CD14-positive monocyte (primary cell): ENCODE measurements around the gene OPN1LW. TPM values are rescaled to one million over a fixed set of nuclear protein-coding genes. Genes with fewer than 3 reads are reported as not detected.

Source experiments
- DNase-seq, 3 donors: peaks; one replicate each; pipeline ENCODE4 v3.0.0-alpha.2; 2011 to 2022
- H2AFZ ChIP-seq: 2 replicates; pipeline ENCODE4 v1.6.0; 2012; ENCODE audit warnings: mild to moderate bottlenecking, low read depth, low read length, inconsistent platforms; ENCODE audit not compliant: insufficient read depth, poor library complexity, severe bottlenecking
- H3K27ac ChIP-seq, 2 donors: 1 replicate in 1 of 2; 2 replicates in 1 of 2; pipeline ENCODE4 v1.5.1; 2012 to 2013; ENCODE audit warnings: low read length in 2 of 2, control low read depth in 1 of 2, inconsistent platforms in 1 of 2, low read depth in 1 of 2, mild to moderate bottlenecking in 1 of 2
- H3K27me3 ChIP-seq, 2 donors: one replicate each; pipeline versions ENCODE4 v1.6.0 to v1.6.1; 2011 to 2013; ENCODE audit warnings: low read length in 2 of 2; ENCODE audit not compliant: control insufficient read depth in 2 of 2, insufficient read depth in 2 of 2
- H3K36me3 ChIP-seq, 2 donors: replicated peaks in 1 of 2; 1 replicate in 1 of 2; 2 replicates in 1 of 2; pipeline versions ENCODE4 v1.5.1 to v1.6.1; 2012 to 2013; ENCODE audit warnings: low read length in 2 of 2, control low read depth in 1 of 2, inconsistent platforms in 1 of 2, mild to moderate bottlenecking in 1 of 2; ENCODE audit not compliant: insufficient read depth in 2 of 2, control insufficient read depth in 1 of 2
- H3K4me1 ChIP-seq, 2 donors: 1 replicate in 1 of 2; 2 replicates in 1 of 2; pipeline versions ENCODE4 v1.5.1 to v1.6.1; 2012 to 2013; ENCODE audit warnings: low read length in 2 of 2, control low read depth in 1 of 2, inconsistent platforms in 1 of 2, mild to moderate bottlenecking in 1 of 2, moderate library complexity in 1 of 2; ENCODE audit not compliant: insufficient read depth in 2 of 2, control insufficient read depth in 1 of 2
- H3K4me2 ChIP-seq: replicated peaks from 2 replicates; pipeline ENCODE3; 2012; ENCODE audit warnings: low read length, moderate library complexity, mild to moderate bottlenecking; ENCODE audit not compliant: poor library complexity, severe bottlenecking; ENCODE audit errors: extremely low read depth
- H3K4me3 ChIP-seq, 3 experiments: fragments of 200-600 bp in 1 of 3; sonication (generic) in 1 of 3; replicated peaks in 1 of 3; 1 replicate in 2 of 3; 2 replicates in 1 of 3; pipeline ENCODE4 v1.5.1; 2011 to 2013; ENCODE audit warnings: low read length in 3 of 3, mild to moderate bottlenecking in 3 of 3, control low read depth in 2 of 3, low read depth in 2 of 3, inconsistent platforms in 1 of 3, moderate library complexity in 1 of 3
- H3K79me2 ChIP-seq: 2 replicates; pipeline ENCODE4 v1.6.0; 2012; ENCODE audit warnings: mild to moderate bottlenecking, control low read depth, inconsistent platforms, low read length, moderate library complexity; ENCODE audit not compliant: insufficient read depth
- H3K9ac ChIP-seq: 2 replicates; pipeline ENCODE4 v1.6.0; 2017; ENCODE audit warnings: low read length, mild to moderate bottlenecking; ENCODE audit not compliant: insufficient read depth, poor library complexity, severe bottlenecking
- H3K9me3 ChIP-seq, 2 donors: replicated peaks in 1 of 2; 1 replicate in 1 of 2; 2 replicates in 1 of 2; pipeline versions ENCODE4 v1.5.1 to v1.6.1; 2012 to 2013; ENCODE audit warnings: low read length in 2 of 2, control low read depth in 1 of 2; ENCODE audit not compliant: control insufficient read depth in 1 of 2, insufficient read depth in 1 of 2
- H4K20me1 ChIP-seq: 2 replicates; pipeline ENCODE4 v1.6.0; 2012; ENCODE audit warnings: mild to moderate bottlenecking, low read length, control low read depth, moderate library complexity; ENCODE audit not compliant: insufficient read depth
- H3K27ac Mint-ChIP-seq, 7 donors: one replicate each; pipeline ENCODE4 v1.8.0; 2020; ENCODE audit warnings: mild to moderate bottlenecking in 7 of 7, mixed read lengths in 7 of 7, moderate library complexity in 6 of 7, inconsistent platforms in 2 of 7
- H3K27me3 Mint-ChIP-seq, 3 donors: one replicate each; pipeline ENCODE4 v1.8.0; 2021 to 2022; ENCODE audit warnings: low read depth in 3 of 3, mild to moderate bottlenecking in 3 of 3, mixed read lengths in 3 of 3, moderate library complexity in 3 of 3, inconsistent platforms in 1 of 3
- H3K36me3 Mint-ChIP-seq, 2 donors: one replicate each; pipeline ENCODE4 v1.8.0; 2020; ENCODE audit warnings: mixed read lengths in 2 of 2, inconsistent platforms in 1 of 2, mild to moderate bottlenecking in 1 of 2
- H3K4me1 Mint-ChIP-seq: one replicate; pipeline ENCODE4 v1.8.0; 2020; ENCODE audit warnings: mild to moderate bottlenecking, mixed read lengths
- H3K4me3 Mint-ChIP-seq, 2 donors: one replicate each; pipeline ENCODE4 v1.8.0; 2020; ENCODE audit warnings: mild to moderate bottlenecking in 2 of 2, mixed read lengths in 2 of 2, moderate library complexity in 1 of 2
- H3K9me3 Mint-ChIP-seq, 7 donors: one replicate each; pipeline ENCODE4 v1.8.0; 2020 to 2022; ENCODE audit warnings: mixed read lengths in 7 of 7, mild to moderate bottlenecking in 6 of 7, moderate library complexity in 6 of 7, inconsistent platforms in 2 of 7
- WGBS: methylation state at CpG from one replicate; pipeline ENCODE4 v1.1.5; 2013; ENCODE audit warnings: missing lambda C conversion rate; ENCODE audit not compliant: insufficient coverage; 5-methylcytosine and 5-hydroxymethylcytosine counted together
- intact Hi-C, 2 donors: fragments of 100-400 bp; cut with micrococcal nuclease; formaldehyde crosslinking; loops; one replicate each; pipeline versions ENCODE4 v1.15.0 to v1.15.1; 2023
- polyA plus RNA-seq, 3 donors: library from polyadenylated mRNA; depleted of rRNA in 1 of 3; unstranded in 2 of 3; stranded (reverse) in 1 of 3; fragments of 300-500 nt in 2 of 3; fragments of >200 nt in 1 of 3; fragmentation: Illumina TruSeq in 2 of 3; gene quantifications; 1 replicate in 2 of 3; 2 replicates in 1 of 3; pipeline ENCODE4 v1.2.3, GENCODE V29; 2012 to 2021
- TF ChIP-seq, protein P1 (sequence below): fragments of 200-600 bp; IDR thresholded peaks from one replicate; pipeline ENCODE4 v1.8.0; 2022; ENCODE audit warnings: antibody characterized with exemption, mild to moderate bottlenecking

Gene OPN1LW
- polyA plus RNA-seq, 3 donors: not detected

DNA sequence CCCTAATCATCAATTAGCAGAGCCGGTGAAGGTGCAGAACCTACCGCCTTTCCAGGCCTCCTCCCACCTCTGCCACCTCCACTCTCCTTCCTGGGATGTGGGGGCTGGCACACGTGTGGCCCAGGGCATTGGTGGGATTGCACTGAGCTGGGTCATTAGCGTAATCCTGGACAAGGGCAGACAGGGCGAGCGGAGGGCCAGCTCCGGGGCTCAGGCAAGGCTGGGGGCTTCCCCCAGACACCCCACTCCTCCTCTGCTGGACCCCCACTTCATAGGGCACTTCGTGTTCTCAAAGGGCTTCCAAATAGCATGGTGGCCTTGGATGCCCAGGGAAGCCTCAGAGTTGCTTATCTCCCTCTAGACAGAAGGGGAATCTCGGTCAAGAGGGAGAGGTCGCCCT is 3.3 kb upstream of the OPN1LW start:
- Mint-ChIP-seq H3K9me3 (peaks cover 0 to 5% (median 3%) of the 10 kb centered on the region in 7 donors), H3K36me3 (peaks cover 0 to 2% of the 10 kb centered on the region in 2 donors), H3K27me3 (peaks cover 3 to 33% (median 5%) of the 10 kb centered on the region in 3 donors), H3K4me1 (peaks cover 19% of the 10 kb centered on the region), H3K27ac (no peak overlapping the region), H3K4me3 (no peak overlapping the region)
- Histone ChIP-seq H4K20me1 (no peaks in the 10 kb centered on the region), H3K79me2 (no peaks in the 10 kb centered on the region), H3K9me3 (no peaks in the 10 kb centered on the region), H3K4me2 (no peak overlapping the region), H3K4me1 (peaks cover 9 to 10% of the 10 kb centered on the region in 2 donors), H3K27me3 (peaks cover 0 to 8% of the 10 kb centered on the region in 2 donors), H3K27ac (no peak overlapping the region), H2AFZ (no peak overlapping the region), H3K4me3 (no peak overlapping the region), H3K36me3 (no peaks in the 10 kb centered on the region), H3K9ac (no peak overlapping the region)
- DNase-seq: no peak
- TF ChIP-seq, protein P1, sequence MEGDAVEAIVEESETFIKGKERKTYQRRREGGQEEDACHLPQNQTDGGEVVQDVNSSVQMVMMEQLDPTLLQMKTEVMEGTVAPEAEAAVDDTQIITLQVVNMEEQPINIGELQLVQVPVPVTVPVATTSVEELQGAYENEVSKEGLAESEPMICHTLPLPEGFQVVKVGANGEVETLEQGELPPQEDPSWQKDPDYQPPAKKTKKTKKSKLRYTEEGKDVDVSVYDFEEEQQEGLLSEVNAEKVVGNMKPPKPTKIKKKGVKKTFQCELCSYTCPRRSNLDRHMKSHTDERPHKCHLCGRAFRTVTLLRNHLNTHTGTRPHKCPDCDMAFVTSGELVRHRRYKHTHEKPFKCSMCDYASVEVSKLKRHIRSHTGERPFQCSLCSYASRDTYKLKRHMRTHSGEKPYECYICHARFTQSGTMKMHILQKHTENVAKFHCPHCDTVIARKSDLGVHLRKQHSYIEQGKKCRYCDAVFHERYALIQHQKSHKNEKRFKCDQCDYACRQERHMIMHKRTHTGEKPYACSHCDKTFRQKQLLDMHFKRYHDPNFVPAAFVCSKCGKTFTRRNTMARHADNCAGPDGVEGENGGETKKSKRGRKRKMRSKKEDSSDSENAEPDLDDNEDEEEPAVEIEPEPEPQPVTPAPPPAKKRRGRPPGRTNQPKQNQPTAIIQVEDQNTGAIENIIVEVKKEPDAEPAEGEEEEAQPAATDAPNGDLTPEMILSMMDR: no peak
- intact Hi-C loops: no loop called here
- 83% methylated on average over 2 of the region's 10 CpGs for WGBS

DNA sequence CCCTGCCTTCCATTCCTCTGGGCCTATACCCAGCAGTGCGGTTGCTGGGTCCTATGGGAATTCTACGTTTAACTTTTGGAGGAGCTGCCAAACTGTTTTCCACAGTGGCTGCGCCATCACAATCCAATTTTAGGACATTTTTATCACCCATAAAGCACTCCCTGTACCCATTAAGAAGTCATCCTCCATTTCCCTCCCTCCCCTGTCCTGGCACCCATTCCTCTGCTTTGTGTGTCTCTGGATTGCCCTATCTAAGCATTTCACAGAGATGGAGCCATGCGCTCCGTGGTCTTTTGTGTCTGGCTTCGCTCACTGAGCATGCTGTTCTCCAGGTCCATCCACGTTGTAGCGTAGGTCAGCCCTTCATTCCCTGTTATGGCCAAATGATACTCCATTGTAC is 1.7 kb upstream of the OPN1LW start:
- DNase-seq: no peak
- Mint-ChIP-seq H3K4me1 (peaks cover 8% of the 10 kb centered on the region), H3K36me3 (peaks cover 0 to 2% of the 10 kb centered on the region in 2 donors), H3K4me3 (no peak overlapping the region), H3K27ac (peak overlapping the region in 1 of 7 donors; percentile 23), H3K9me3 (peaks cover 0 to 5% (median 1%) of the 10 kb centered on the region in 7 donors), H3K27me3 (peaks cover 2 to 22% (median 2%) of the 10 kb centered on the region in 3 donors)
- no peak overlapping the region for H3K4me3 ChIP-seq
- WGBS: 96% methylated on average over 5 of the region's 8 CpGs
- no peaks in the 10 kb centered on the region for H3K36me3 ChIP-seq
- no peaks in the 10 kb centered on the region for H3K79me2 ChIP-seq
- no peak overlapping the region for H3K4me2 ChIP-seq
- intact Hi-C loops: no loop called here
- H2AFZ ChIP-seq: no peak overlapping the region
- H3K27ac ChIP-seq: no peak overlapping the region
- H3K9ac ChIP-seq: no peak overlapping the region
- H3K27me3 ChIP-seq: peaks cover 0 to 2% of the 10 kb centered on the region in 2 donors
- TF ChIP-seq, protein P1: no peak
- no peaks in the 10 kb centered on the region for H4K20me1 ChIP-seq
- H3K9me3 ChIP-seq: no peaks in the 10 kb centered on the region
- peaks cover 0 to 7% of the 10 kb centered on the region in 2 donors for H3K4me1 ChIP-seq
